Muscle of leg (tissue), 11 donors: ENCODE measurements around the gene SCG5. TPM values are rescaled to one million over a fixed set of nuclear protein-coding genes. Genes with fewer than 3 reads are reported as not detected.
A peak's percentile ranks its signal among the peaks of the same experiment; 100 is the strongest.

ENCODE experiments used
- DNase-seq: peaks from one replicate; pipeline ENCODE4 v3.0.0; 2013
- H3K27ac ChIP-seq: one replicate; pipeline ENCODE4 v1.5.1; 2013; ENCODE audit warnings: mild to moderate bottlenecking, low read length, control low read depth
- H3K27me3 ChIP-seq: one replicate; pipeline ENCODE4 v1.6.1; 2013; ENCODE audit warnings: low read length; ENCODE audit not compliant: control insufficient read depth, insufficient read depth
- H3K36me3 ChIP-seq: one replicate; pipeline ENCODE4 v1.6.1; 2013; ENCODE audit warnings: low read length; ENCODE audit not compliant: control insufficient read depth, insufficient read depth
- H3K4me1 ChIP-seq: one replicate; pipeline ENCODE4 v1.6.1; 2013; ENCODE audit warnings: low read length; ENCODE audit not compliant: control insufficient read depth, insufficient read depth
- H3K4me3 ChIP-seq: one replicate; pipeline ENCODE4 v1.5.1; 2013; ENCODE audit warnings: low read length, control low read depth
- H3K9me3 ChIP-seq: replicated peaks from 2 replicates; pipeline ENCODE4 v1.6.1; 2013; ENCODE audit warnings: low read depth, low read length; ENCODE audit not compliant: control insufficient read depth
- whole genome bisulfite sequencing: methylation state at CpG from one replicate; pipeline ENCODE4 v1.1.5; 2013; ENCODE audit warnings: missing lambda C conversion rate; ENCODE audit not compliant: insufficient coverage; 5-methylcytosine and 5-hydroxymethylcytosine counted together
- polyA plus RNA-seq, 8 donors: library from polyadenylated mRNA; unstranded; fragments of 120-200 nt; gene quantifications; one replicate each; pipeline versions ENCODE4 v1.2.1 to v1.2.3, GENCODE V29; 2013; ENCODE audit warnings: inconsistent platforms in 1 of 8, low replicate concordance in 1 of 8; ENCODE audit not compliant: insufficient read length in 8 of 8, insufficient read depth in 1 of 8
- total RNA-seq: library from RNA; stranded (reverse); fragments of 120-200 nt; gene quantifications from one replicate; pipeline ENCODE4 v1.2.4, GENCODE V29; 2013

SCG5 gene
- total and polyA plus RNA-seq, 9 donors, result 8.0 to 25.9 (median 12.9) TPM

DNA sequence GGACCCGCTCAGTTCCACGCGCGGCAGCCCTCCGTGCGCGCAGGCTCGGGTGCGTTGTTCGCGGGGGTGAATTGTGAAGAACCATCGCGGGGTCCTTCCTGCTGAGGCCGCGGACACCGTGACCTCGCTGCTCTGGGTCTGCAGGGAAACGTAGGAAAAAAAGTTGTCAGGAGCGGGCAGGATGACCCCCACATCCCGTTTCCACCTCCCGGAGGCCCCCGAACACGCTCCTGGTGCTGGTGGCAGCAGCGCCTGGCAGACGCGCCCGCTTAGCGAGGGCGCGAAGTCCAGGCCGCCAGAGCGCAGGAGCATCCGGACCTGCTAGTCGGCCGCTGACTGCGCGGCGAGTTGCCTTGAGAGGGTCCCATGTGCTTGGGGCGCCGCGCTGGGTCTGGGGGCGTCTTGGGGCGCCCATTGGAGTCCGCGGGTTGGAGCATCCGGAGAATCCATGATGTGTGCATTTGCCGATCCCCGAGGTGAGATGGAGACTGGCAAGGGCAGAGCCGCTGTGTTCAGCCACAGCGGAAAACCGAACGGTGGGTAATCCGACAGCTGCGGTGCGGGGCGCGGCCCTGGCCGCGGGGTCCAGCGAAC, 76.8 kb downstream of the SCG5 start:
- H3K4me1 ChIP-seq, result peaks cover 17% of the 10 kb centered on the region
- H3K9me3 ChIP-seq, result no peaks in the 10 kb centered on the region
- peaks cover 59% of the 10 kb centered on the region for H3K27me3 ChIP-seq
- H3K4me3 ChIP-seq, result peak overlapping the region; percentile 21
- under 1% methylated on average over 44 of the region's 60 CpGs for WGBS
- DNase-seq, result no peak
- H3K27ac ChIP-seq, result no peak overlapping the region
- no peaks in the 10 kb centered on the region for H3K36me3 ChIP-seq

DNA sequence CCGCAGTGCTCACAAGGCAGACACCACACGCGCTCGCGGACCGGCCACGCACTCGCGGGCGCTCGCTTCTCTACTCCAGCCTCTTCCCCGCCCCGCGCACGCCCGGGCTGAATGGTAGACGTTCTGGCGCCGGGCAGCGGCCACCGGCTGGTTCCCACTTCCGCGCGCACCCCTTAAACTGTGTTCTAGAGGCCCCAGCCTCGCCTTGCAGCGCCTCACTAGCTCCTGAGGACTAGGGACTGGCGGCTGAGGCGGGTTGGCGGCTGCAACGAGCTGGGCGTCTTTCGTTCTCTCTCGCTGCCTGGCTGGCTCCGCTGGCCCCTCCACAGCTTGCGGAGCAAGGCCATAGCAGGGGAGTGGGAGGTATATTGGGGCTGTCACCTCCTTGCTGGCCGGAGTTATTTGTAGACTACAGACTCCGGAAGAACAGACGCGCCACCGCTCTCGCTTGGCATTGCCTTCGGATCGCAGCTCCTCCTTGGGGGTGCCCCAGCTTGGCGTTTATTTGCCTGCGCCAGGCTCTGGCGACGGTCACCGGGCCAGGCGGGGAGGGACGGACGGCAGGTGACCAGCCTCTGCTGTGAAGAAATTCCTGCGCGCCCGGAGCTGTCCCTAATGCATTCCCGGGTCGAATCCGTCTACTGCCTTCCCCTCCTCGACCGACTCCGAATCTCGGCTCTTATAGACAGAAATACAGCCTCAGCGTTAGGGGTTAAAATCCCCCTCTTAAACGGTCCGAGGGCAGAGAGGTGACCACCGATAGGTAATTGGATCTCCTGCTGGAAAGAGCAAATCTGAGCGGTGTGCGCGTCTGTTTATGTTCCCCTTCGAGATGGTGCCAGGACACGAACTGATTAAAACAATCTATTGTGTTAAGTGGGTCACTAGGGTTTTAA, 77.6 kb downstream of the SCG5 start:
- WGBS, result 1% methylated on average over 63 of the region's 70 CpGs
- Histone ChIP-seq H3K27me3 (peaks cover 59% of the 10 kb centered on the region), H3K36me3 (no peaks in the 10 kb centered on the region), H3K9me3 (no peaks in the 10 kb centered on the region), H3K4me3 (peak overlapping the region; percentile 21), H3K4me1 (peaks cover 17% of the 10 kb centered on the region), H3K27ac (no peak overlapping the region)
- DNase-seq, result no peak

DNA sequence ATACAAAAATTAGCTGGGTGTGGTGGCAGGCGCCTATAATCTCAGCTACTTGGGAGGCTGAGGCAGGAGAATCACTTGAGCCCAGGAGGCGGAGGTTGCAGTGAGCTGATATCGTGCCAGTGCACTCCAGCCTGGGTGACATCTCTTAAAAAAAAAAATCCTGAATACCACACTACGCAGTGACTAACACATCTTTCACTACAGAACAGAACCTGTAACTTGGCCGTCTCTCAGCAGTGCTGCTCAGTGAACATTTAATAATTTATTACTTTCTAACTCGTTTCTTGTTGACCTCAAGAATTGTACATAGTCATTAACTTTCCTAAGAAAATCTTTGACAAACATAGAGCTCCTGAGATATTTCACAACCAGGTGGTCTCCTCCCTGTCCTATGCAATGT, 80.1 kb downstream of the SCG5 start:
- H3K4me1 ChIP-seq, result peaks cover 17% of the 10 kb centered on the region
- no peak overlapping the region for H3K4me3 ChIP-seq
- WGBS, result 82% methylated on average over 5 of the region's 6 CpGs
- DNase-seq, result no peak
- no peak overlapping the region for H3K27ac ChIP-seq
- H3K27me3 ChIP-seq, result peaks cover 52% of the 10 kb centered on the region
- H3K9me3 ChIP-seq, result no peaks in the 10 kb centered on the region
- no peaks in the 10 kb centered on the region for H3K36me3 ChIP-seq

DNA sequence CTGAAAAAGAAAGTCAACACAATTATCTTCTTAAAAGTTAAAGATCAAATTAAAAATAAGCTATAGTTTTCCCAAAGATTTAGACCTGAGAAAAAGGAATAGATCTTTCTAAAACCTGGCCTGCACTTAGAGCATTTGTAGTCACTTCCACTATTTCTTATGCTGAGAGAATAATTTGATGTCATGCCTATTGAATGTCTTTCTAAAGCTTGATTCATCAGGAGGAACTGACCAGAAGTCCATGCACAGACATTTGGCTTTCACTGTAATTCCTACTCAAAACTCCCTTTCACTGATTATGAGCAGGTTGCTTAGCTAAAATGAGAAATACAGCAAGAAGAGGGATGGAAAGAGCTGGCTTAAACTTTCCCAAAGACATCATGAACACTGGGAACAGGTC, 80.6 kb downstream of the SCG5 start:
- Histone ChIP-seq H3K27me3 (peaks cover 47% of the 10 kb centered on the region), H3K9me3 (no peaks in the 10 kb centered on the region), H3K27ac (no peak overlapping the region), H3K4me1 (peaks cover 16% of the 10 kb centered on the region), H3K4me3 (no peak overlapping the region), H3K36me3 (no peaks in the 10 kb centered on the region)
- DNase-seq, result no peak

DNA sequence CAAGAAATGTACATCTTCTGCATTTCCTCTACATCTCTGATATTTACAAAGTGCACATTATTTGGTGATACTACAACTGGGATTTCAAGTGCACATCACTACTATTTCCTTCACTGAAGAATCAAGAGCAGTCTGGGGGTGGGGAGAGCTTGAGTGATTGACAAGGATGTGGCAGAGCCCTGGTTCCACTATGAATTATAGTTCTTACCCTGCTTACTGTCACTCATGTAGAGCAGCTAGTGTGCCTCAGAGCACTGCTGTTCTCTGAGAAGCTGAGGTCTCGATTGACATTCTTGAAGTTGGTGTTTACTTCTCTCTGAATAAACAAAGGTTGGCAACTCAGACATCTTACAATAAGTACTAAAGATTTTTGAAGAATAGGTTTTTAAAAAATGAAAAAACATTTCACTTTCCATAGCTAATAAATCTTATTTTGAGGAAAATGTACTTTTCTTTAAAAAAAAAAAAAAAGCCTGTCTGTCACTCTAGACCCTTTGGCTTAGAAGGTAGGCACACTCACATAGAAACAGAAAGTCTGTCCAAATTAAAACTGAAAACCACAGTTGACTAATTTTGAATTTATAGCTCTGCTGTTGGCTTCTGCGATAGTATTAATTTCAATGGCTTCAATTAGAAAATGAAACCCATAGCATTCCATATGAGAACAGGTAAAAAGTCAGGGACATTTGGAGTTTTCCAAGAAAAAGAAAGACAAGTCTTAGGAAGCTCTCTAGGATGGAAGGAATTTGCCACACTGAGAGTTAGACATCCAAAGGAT, 81.8 kb downstream of the SCG5 start:
- no peaks in the 10 kb centered on the region for H3K9me3 ChIP-seq
- H3K36me3 ChIP-seq, result no peaks in the 10 kb centered on the region
- DNase-seq, result no peak
- H3K4me3 ChIP-seq, result no peak overlapping the region
- no peak overlapping the region for H3K27ac ChIP-seq
- no CpG with 5 or more reads among the region's 2 CpGs for WGBS
- H3K27me3 ChIP-seq, result peaks cover 36% of the 10 kb centered on the region
- peaks cover 7% of the 10 kb centered on the region for H3K4me1 ChIP-seq

DNA sequence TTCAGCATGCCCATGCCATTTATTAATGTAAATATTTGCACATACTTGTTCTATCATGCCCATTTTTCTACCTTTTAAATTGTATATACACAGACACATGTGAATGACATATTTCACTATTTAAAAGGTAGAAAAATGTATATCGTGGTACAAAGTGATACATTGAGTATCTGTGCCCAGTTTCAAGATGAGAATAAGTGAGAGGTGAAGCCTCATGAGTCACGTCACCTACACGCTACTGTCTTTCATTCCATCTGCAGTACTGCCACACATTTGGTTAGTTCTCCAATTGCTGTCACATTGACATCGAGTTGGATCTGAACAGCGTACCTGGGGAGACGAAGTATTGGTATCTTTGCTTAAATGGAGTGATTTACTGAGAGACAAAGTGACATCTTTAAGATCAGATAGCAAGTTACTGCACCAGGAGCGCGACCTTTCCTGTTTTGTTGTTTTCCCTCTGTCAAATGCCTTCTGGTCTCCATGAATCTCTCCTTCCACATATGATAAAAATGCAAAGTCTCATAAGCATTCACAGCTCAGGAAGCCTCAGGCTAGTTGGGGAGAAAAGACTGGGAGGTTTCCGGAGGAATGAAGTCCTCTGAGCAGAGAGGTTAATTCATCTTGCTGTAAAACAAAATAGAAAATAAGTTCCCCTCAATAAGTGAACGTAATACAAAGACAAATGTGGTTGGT, 88.3 kb downstream of the SCG5 start:
- Histone ChIP-seq H3K4me3 (no peak overlapping the region), H3K4me1 (no peaks in the 10 kb centered on the region), H3K9me3 (no peaks in the 10 kb centered on the region), H3K27me3 (peaks cover 7% of the 10 kb centered on the region), H3K36me3 (no peaks in the 10 kb centered on the region), H3K27ac (no peak overlapping the region)
- no peak for DNase-seq
- WGBS, result 90% methylated on average over 5 of the region's 10 CpGs

DNA sequence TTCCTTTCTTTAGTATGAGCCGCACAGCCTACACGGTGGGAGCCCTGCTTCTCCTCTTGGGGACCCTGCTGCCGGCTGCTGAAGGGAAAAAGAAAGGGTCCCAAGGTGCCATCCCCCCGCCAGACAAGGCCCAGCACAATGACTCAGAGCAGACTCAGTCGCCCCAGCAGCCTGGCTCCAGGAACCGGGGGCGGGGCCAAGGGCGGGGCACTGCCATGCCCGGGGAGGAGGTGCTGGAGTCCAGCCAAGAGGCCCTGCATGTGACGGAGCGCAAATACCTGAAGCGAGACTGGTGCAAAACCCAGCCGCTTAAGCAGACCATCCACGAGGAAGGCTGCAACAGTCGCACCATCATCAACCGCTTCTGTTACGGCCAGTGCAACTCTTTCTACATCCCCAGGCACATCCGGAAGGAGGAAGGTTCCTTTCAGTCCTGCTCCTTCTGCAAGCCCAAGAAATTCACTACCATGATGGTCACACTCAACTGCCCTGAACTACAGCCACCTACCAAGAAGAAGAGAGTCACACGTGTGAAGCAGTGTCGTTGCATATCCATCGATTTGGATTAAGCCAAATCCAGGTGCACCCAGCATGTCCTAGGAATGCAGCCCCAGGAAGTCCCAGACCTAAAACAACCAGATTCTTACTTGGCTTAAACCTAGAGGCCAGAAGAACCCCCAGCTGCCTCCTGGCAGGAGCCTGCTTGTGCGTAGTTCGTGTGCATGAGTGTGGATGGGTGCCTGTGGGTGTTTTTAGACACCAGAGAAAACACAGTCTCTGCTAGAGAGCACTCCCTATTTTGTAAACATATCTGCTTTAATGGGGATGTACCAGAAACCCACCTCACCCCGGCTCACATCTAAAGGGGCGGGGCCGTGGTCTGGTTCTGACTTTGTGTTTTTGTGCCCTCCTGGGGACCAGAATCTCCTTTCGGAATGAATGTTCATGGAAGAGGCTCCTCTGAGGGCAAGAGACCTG, 89.5 kb downstream of the SCG5 start:
- H3K4me1 ChIP-seq, result no peaks in the 10 kb centered on the region
- H3K9me3 ChIP-seq, result no peaks in the 10 kb centered on the region
- no peaks in the 10 kb centered on the region for H3K36me3 ChIP-seq
- H3K27me3 ChIP-seq, result peaks cover 7% of the 10 kb centered on the region
- no peak for DNase-seq
- no peak overlapping the region for H3K27ac ChIP-seq
- no peak overlapping the region for H3K4me3 ChIP-seq
- WGBS, result 45% methylated on average over 20 of the region's 27 CpGs

DNA sequence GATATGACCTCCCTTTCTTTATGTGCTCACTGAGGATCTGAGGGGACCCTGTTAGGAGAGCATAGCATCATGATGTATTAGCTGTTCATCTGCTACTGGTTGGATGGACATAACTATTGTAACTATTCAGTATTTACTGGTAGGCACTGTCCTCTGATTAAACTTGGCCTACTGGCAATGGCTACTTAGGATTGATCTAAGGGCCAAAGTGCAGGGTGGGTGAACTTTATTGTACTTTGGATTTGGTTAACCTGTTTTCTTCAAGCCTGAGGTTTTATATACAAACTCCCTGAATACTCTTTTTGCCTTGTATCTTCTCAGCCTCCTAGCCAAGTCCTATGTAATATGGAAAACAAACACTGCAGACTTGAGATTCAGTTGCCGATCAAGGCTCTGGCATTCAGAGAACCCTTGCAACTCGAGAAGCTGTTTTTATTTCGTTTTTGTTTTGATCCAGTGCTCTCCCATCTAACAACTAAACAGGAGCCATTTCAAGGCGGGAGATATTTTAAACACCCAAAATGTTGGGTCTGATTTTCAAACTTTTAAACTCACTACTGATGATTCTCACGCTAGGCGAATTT, 91.2 kb downstream of the SCG5 start:
- no peak overlapping the region for H3K4me3 ChIP-seq
- no peak for DNase-seq
- H3K27me3 ChIP-seq, result peaks cover 7% of the 10 kb centered on the region
- H3K27ac ChIP-seq, result no peak overlapping the region
- WGBS, result 55% methylated on average over 3 of the region's 6 CpGs
- no peaks in the 10 kb centered on the region for H3K9me3 ChIP-seq
- H3K4me1 ChIP-seq, result no peaks in the 10 kb centered on the region
- no peaks in the 10 kb centered on the region for H3K36me3 ChIP-seq

DNA sequence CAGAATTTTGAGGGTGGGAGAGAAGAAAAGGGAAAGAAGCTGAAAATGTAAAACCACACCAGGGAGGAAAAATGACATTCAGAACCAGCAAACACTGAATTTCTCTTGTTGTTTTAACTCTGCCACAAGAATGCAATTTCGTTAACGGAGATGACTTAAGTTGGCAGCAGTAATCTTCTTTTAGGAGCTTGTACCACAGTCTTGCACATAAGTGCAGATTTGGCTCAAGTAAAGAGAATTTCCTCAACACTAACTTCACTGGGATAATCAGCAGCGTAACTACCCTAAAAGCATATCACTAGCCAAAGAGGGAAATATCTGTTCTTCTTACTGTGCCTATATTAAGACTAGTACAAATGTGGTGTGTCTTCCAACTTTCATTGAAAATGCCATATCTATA, 91.8 kb downstream of the SCG5 start:
- H3K4me1 ChIP-seq, result no peaks in the 10 kb centered on the region
- no peak for DNase-seq
- H3K4me3 ChIP-seq, result no peak overlapping the region
- H3K9me3 ChIP-seq, result no peaks in the 10 kb centered on the region
- peaks cover 7% of the 10 kb centered on the region for H3K27me3 ChIP-seq
- H3K27ac ChIP-seq, result no peak overlapping the region
- WGBS, result no CpG with 5 or more reads among the region's 3 CpGs
- no peaks in the 10 kb centered on the region for H3K36me3 ChIP-seq
